Loucy (cell line): ENCODE results near the gene POU4F3.

Source experiments
- H2AFZ ChIP-seq: fragments of 200-600 bp; sonication (generic); 2 replicates; pipeline ENCODE4 v1.6.0; 2016; ENCODE audit warnings: antibody characterized with exemption, mild to moderate bottlenecking, low read length, moderate library complexity
- H3F3A ChIP-seq: fragments of 200-600 bp; 2 replicates; pipeline ENCODE4 v1.6.0; 2016; ENCODE audit warnings: antibody characterized with exemption, low read depth, mild to moderate bottlenecking
- H3K27me3 ChIP-seq: fragments of 200-600 bp; sonication (generic); 2 replicates; pipeline ENCODE4 v1.6.1; 2014; ENCODE audit warnings: low read length, mild to moderate bottlenecking; ENCODE audit not compliant: insufficient read depth, poor library complexity, severe bottlenecking
- H3K36me3 ChIP-seq: fragments of 200-600 bp; sonication (generic); 2 replicates; pipeline ENCODE4 v1.6.1; 2016; ENCODE audit warnings: low read length; ENCODE audit not compliant: insufficient read depth
- H3K4me1 ChIP-seq: fragments of 200-600 bp; sonication (generic); 2 replicates; pipeline ENCODE4 v1.5.1; 2014; ENCODE audit warnings: low read length, mild to moderate bottlenecking; ENCODE audit not compliant: insufficient read depth, poor library complexity, severe bottlenecking
- H3K4me2 ChIP-seq: fragments of 200-600 bp; sonication (generic); 2 replicates; pipeline ENCODE4 v1.6.0; 2014; ENCODE audit warnings: antibody characterized with exemption, low read length, low read depth, mild to moderate bottlenecking; ENCODE audit not compliant: poor library complexity, severe bottlenecking
- H3K4me3 ChIP-seq: fragments of 200-600 bp; sonication (generic); 2 replicates; pipeline ENCODE4 v1.5.1; 2014; ENCODE audit warnings: low read length, mild to moderate bottlenecking, mixed read lengths; ENCODE audit not compliant: poor library complexity, severe bottlenecking
- H3K79me2 ChIP-seq: fragments of 200-600 bp; sonication (generic); 2 replicates; pipeline ENCODE4 v1.6.1; 2014; ENCODE audit warnings: low read length; ENCODE audit not compliant: insufficient read depth
- H3K9ac ChIP-seq: fragments of 200-600 bp; sonication (generic); 2 replicates; pipeline ENCODE4 v1.6.0; 2014; ENCODE audit warnings: mild to moderate bottlenecking, low read depth, low read length, moderate library complexity; ENCODE audit not compliant: poor library complexity, severe bottlenecking
- H3K9me2 ChIP-seq: fragments of 200-600 bp; sonication (generic); replicated peaks from 2 replicates; pipeline ENCODE4 v1.6.1; 2016; ENCODE audit warnings: low read depth, low read length, mixed read lengths
- H3K9me3 ChIP-seq: fragments of 200-600 bp; sonication (generic); 2 replicates; pipeline ENCODE4 v1.6.1; 2014; ENCODE audit warnings: mild to moderate bottlenecking, antibody characterized with exemption, low read length, low read depth; ENCODE audit not compliant: insufficient read depth
- H4K20me1 ChIP-seq: fragments of 200-600 bp; sonication (generic); 2 replicates; pipeline ENCODE4 v1.6.0; 2014; ENCODE audit warnings: antibody characterized with exemption, low read length, mild to moderate bottlenecking; ENCODE audit not compliant: insufficient read depth, poor library complexity, severe bottlenecking
- EZH2phosphoT487 ChIP-seq: fragments of 200-600 bp; IDR thresholded peaks from 2 replicates; pipeline ENCODE4 v1.6.1; 2018; ENCODE audit warnings: antibody characterized with exemption, mild to moderate bottlenecking, moderate library complexity, borderline replicate concordance
- TF ChIP-seq, protein P1 (sequence below): fragments of 200-600 bp; sonication (generic); conservative IDR thresholded peaks from 2 replicates; pipeline ENCODE4 v1.5.1; 2014; ENCODE audit warnings: mild to moderate bottlenecking, antibody characterized with exemption, low read length

POU4F3 gene

DNA sequence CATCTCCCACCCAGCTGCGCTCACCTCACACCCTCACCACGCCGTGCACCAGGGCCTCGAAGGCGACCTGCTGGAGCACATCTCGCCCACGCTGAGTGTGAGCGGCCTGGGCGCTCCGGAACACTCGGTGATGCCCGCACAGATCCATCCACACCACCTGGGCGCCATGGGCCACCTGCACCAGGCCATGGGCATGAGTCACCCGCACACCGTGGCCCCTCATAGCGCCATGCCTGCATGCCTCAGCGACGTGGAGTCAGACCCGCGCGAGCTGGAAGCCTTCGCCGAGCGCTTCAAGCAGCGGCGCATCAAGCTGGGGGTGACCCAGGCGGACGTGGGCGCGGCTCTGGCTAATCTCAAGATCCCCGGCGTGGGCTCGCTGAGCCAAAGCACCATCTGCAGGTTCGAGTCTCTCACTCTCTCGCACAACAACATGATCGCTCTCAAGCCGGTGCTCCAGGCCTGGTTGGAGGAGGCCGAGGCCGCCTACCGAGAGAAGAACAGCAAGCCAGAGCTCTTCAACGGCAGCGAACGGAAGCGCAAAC lies 1.1 kb downstream of the POU4F3 start:
- H2AFZ ChIP-seq = no peak overlapping the region
- H3K9ac ChIP-seq = no peak overlapping the region
- no peaks in the 10 kb centered on the region for H3F3A ChIP-seq
- no peaks in the 10 kb centered on the region for H3K36me3 ChIP-seq
- no peaks in the 10 kb centered on the region for H3K27me3 ChIP-seq
- H3K9me2 ChIP-seq = no peaks in the 10 kb centered on the region
- no peaks in the 10 kb centered on the region for H3K79me2 ChIP-seq
- H4K20me1 ChIP-seq = no peaks in the 10 kb centered on the region
- no peak overlapping the region for H3K4me2 ChIP-seq
- H3K4me3 ChIP-seq = no peak overlapping the region
- H3K4me1 ChIP-seq = no peaks in the 10 kb centered on the region
- no peak for TF ChIP-seq EZH2phosphoT487
- TF ChIP-seq, protein P1, sequence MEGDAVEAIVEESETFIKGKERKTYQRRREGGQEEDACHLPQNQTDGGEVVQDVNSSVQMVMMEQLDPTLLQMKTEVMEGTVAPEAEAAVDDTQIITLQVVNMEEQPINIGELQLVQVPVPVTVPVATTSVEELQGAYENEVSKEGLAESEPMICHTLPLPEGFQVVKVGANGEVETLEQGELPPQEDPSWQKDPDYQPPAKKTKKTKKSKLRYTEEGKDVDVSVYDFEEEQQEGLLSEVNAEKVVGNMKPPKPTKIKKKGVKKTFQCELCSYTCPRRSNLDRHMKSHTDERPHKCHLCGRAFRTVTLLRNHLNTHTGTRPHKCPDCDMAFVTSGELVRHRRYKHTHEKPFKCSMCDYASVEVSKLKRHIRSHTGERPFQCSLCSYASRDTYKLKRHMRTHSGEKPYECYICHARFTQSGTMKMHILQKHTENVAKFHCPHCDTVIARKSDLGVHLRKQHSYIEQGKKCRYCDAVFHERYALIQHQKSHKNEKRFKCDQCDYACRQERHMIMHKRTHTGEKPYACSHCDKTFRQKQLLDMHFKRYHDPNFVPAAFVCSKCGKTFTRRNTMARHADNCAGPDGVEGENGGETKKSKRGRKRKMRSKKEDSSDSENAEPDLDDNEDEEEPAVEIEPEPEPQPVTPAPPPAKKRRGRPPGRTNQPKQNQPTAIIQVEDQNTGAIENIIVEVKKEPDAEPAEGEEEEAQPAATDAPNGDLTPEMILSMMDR = no peak
- no peaks in the 10 kb centered on the region for H3K9me3 ChIP-seq

DNA sequence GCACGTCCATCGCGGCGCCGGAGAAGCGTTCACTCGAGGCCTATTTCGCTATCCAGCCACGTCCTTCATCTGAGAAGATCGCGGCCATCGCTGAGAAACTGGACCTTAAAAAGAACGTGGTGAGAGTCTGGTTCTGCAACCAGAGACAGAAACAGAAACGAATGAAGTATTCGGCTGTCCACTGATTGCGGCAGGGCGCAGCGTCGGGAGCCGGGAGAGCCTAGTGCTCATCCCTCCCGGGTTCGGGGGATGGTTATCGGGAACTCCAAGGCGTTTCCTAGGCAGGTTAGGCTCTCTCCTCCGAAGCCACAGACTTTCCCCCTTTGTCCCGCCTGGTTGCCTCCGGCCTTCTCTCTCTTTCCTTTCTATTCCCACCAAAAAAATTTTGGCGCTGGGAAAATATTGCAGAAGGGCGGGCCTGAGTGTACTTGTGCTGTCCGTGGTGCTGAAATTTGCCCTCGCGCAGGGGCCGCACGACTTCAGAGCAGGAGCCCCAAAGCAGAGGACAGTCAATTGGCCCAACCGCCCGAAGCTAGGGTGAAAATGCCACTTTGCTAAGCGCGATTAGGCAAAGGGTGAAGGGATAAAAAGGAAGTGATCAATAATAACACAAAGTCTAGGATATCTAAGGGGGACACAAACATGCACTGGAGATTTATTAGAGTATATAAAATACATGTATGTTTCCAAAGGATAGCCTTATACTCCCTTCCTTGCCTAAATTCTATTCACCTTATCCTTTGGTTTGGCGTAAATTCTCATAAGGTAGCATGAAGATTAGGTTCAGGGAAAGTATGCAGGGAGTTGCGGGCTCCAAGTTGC lies 1.8 kb downstream of the POU4F3 start:
- no peak for TF ChIP-seq EZH2phosphoT487
- TF ChIP-seq, protein P1 = no peak
- no peaks in the 10 kb centered on the region for H3K27me3 ChIP-seq
- no peak overlapping the region for H3K4me3 ChIP-seq
- H3K36me3 ChIP-seq = no peaks in the 10 kb centered on the region
- H3K79me2 ChIP-seq = no peaks in the 10 kb centered on the region
- H3K4me1 ChIP-seq = no peaks in the 10 kb centered on the region
- no peaks in the 10 kb centered on the region for H4K20me1 ChIP-seq
- H3F3A ChIP-seq = no peaks in the 10 kb centered on the region
- H3K9ac ChIP-seq = no peak overlapping the region
- no peak overlapping the region for H3K4me2 ChIP-seq
- no peaks in the 10 kb centered on the region for H3K9me2 ChIP-seq
- no peaks in the 10 kb centered on the region for H3K9me3 ChIP-seq
- no peak overlapping the region for H2AFZ ChIP-seq

DNA sequence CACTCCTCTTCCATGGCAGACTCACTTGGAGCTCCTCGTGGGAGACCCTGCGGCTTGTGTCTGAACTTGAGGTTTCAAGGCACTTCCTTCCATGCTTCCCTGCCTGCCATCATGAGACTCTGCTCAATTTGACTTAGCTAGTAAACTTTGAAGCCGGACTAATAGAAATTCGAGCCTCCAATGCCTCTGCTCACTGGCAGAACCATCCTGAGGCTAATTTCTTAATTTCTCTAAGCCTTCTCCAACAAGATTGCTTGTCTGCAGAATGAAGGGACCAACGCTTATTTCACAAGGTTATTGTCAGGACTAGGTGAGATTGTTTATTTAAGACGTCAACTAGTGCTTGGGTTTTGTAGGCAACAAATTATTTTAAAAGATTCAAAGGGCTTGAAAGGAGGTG lies 3.2 kb downstream of the POU4F3 start:
- no peak overlapping the region for H3K9ac ChIP-seq
- H4K20me1 ChIP-seq = no peaks in the 10 kb centered on the region

More for the DNA sequence above, 3.2 kb downstream of the POU4F3 start:
- Histone ChIP-seq H3K4me1 (no peaks in the 10 kb centered on the region), H3F3A (no peaks in the 10 kb centered on the region), H3K79me2 (no peaks in the 10 kb centered on the region), H3K4me3 (no peak overlapping the region), H3K4me2 (no peak overlapping the region), H2AFZ (no peak overlapping the region), H3K27me3 (no peaks in the 10 kb centered on the region), H3K36me3 (no peaks in the 10 kb centered on the region), H3K9me3 (no peaks in the 10 kb centered on the region), H3K9me2 (no peaks in the 10 kb centered on the region)
- no peak for TF ChIP-seq EZH2phosphoT487
- TF ChIP-seq, protein P1 = no peak
